ENCODE results near the gene TOP3B. TPM values are rescaled to one million over a fixed set of nuclear protein-coding genes. Genes with fewer than 3 reads are reported as not detected.

Gene TOP3B
- total and polyA plus RNA-seq, 9 of the 15 experiments (the other 6 are each of a cell fraction or from before 2014, with no cell fraction given): 3.0 to 188 (median 112) TPM

GRCh38 chr22:21970037-21970799 is 12.4 kb downstream of the TOP3B start (continued):
- 0 out of 2 replicates have a peak, but pooled peaks have one; percentile 7 for TF ChIP-seq ZNF436 (CRISPR knock-in tag; IDR thresholded peaks at IDR 0.05)
- TF ChIP-seq DPF2 (IDR thresholded peaks at IDR 0.05): no peak
- TF ChIP-seq, protein P1, sequence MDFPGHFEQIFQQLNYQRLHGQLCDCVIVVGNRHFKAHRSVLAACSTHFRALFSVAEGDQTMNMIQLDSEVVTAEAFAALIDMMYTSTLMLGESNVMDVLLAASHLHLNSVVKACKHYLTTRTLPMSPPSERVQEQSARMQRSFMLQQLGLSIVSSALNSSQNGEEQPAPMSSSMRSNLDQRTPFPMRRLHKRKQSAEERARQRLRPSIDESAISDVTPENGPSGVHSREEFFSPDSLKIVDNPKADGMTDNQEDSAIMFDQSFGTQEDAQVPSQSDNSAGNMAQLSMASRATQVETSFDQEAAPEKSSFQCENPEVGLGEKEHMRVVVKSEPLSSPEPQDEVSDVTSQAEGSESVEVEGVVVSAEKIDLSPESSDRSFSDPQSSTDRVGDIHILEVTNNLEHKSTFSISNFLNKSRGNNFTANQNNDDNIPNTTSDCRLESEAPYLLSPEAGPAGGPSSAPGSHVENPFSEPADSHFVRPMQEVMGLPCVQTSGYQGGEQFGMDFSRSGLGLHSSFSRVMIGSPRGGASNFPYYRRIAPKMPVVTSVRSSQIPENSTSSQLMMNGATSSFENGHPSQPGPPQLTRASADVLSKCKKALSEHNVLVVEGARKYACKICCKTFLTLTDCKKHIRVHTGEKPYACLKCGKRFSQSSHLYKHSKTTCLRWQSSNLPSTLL (IDR thresholded peaks at IDR 0.05): no peak
- TF ChIP-seq HES1 (IDR thresholded peaks at IDR 0.05; ENCODE audit: low read depth): no peak
- TF ChIP-seq, protein P2, sequence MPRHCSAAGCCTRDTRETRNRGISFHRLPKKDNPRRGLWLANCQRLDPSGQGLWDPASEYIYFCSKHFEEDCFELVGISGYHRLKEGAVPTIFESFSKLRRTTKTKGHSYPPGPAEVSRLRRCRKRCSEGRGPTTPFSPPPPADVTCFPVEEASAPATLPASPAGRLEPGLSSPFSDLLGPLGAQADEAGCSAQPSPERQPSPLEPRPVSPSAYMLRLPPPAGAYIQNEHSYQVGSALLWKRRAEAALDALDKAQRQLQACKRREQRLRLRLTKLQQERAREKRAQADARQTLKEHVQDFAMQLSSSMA (CRISPR knock-in tag; IDR thresholded peaks at IDR 0.05): no peak
- TF ChIP-seq NR2C2 (CRISPR knock-in tag; IDR thresholded peaks at IDR 0.05): no peak
- no peak for TF ChIP-seq NR2C2 (tag; IDR thresholded peaks at IDR 0.05)
- peak; percentile 34 for TF ChIP-seq THAP12 (CRISPR knock-in tag; IDR thresholded peaks at IDR 0.05)
- TF ChIP-seq ZFP1 (CRISPR knock-in tag; IDR thresholded peaks at IDR 0.05): no peak
- TF ChIP-seq HMG20B (CRISPR knock-in tag; IDR thresholded peaks at IDR 0.05): no peak
- TF ChIP-seq IFI16 (CRISPR knock-in tag; IDR thresholded peaks at IDR 0.05): 0 out of 2 replicates have a peak, but pooled peaks have one; percentile 11
- TF ChIP-seq GABPA (tag; conservative IDR thresholded peaks at IDR 0.05; ENCODE audit: low read depth): no peak
- TF ChIP-seq E2F4 (CRISPR knock-in tag; IDR thresholded peaks at IDR 0.05; ENCODE audit: low read depth): no peak
- no peak for TF ChIP-seq PCBP1 (IDR thresholded peaks at IDR 0.05; ENCODE audit: low read depth, low read length, poor library complexity, severe bottlenecking)
- TF ChIP-seq BMI1 (IDR thresholded peaks at IDR 0.05; ENCODE audit: low read length): no peak
- no peak for TF ChIP-seq ZNF707 (CRISPR knock-in tag; conservative IDR thresholded peaks at IDR 0.05)
- TF ChIP-seq, protein P3, sequence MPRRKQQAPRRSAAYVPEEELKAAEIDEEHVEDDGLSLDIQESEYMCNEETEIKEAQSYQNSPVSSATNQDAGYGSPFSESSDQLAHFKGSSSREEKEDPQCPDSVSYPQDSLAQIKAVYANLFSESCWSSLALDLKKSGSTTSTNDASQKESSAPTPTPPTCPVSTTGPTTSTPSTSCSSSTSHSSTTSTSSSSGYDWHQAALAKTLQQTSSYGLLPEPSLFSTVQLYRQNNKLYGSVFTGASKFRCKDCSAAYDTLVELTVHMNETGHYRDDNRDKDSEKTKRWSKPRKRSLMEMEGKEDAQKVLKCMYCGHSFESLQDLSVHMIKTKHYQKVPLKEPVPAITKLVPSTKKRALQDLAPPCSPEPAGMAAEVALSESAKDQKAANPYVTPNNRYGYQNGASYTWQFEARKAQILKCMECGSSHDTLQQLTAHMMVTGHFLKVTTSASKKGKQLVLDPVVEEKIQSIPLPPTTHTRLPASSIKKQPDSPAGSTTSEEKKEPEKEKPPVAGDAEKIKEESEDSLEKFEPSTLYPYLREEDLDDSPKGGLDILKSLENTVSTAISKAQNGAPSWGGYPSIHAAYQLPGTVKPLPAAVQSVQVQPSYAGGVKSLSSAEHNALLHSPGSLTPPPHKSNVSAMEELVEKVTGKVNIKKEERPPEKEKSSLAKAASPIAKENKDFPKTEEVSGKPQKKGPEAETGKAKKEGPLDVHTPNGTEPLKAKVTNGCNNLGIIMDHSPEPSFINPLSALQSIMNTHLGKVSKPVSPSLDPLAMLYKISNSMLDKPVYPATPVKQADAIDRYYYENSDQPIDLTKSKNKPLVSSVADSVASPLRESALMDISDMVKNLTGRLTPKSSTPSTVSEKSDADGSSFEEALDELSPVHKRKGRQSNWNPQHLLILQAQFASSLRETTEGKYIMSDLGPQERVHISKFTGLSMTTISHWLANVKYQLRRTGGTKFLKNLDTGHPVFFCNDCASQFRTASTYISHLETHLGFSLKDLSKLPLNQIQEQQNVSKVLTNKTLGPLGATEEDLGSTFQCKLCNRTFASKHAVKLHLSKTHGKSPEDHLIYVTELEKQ (CRISPR knock-in tag; IDR thresholded peaks at IDR 0.05): no peak
- no peak for TF ChIP-seq GTF2F1 (IDR thresholded peaks at IDR 0.05; ENCODE audit: low read depth, low read length)
